NOMO-1 treated with DMSO at 0.1 percent for 48 hours (cell line): ENCODE measurements around the gene HRG.

Source experiments
- DNase-seq: peaks from one replicate; lab custom pipeline; 2025; ENCODE audit not compliant: unreplicated experiment; lab: John Stamatoyannopoulos, UW

Gene HRG

DNA sequence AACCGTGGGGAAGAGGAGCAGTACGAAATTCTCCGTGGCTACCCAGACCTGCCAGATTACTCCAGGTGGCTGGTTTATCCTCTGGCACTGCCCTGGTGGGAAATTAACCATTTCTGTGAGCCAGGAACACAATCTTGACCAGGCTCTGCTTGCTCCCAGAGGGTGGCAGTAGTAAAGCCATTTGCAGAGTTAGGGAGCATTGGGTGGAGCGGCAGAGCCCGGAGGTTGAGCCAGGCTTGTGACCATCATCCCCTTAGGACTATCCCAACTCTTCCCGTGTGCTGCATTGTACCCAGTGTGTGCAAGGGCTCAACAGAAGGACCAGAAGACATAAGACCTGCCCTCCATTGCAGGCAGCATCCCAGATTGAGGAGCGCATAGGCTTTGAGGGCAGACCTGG lies 56.6 kb downstream of the HRG start:
- no peak for DNase-seq

DNA sequence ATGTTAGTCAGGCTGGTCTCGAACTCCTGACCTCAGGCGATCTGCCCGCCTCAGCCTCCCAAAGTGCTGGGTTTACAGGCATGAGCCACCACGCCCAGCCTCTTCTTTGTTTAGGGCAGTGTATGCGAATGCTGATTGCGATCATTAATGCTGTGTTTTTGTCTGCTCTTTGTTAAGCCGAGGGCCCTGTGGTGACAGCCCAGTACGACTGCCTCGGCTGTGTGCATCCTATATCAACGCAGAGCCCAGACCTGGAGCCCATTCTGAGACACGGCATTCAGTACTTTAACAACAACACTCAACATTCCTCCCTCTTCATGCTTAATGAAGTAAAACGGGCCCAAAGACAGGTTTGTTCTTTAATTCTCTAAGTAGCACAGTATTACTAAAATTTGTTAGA lies 59.1 kb downstream of the HRG start:
- DNase-seq, result no peak
